HCT116 (cell line): ENCODE data around the gene MUC5B. TPM values are rescaled to one million over a fixed set of nuclear protein-coding genes. Genes with fewer than 3 reads are reported as not detected.

Experiments used
- ATAC-seq: fragments of 200-7000 bp; cut with Tn5 transposase; 2 replicates; pipeline ENCODE4 v1.9.1; 2020; ENCODE audit warnings: mild to moderate bottlenecking, moderate library complexity
- BruUV-seq: library from RNA; stranded (reverse); fragments of 400-500 nt; replicated peaks from 2 replicates; lab custom pipeline; 2021; lab: Mats Ljungman, UMichigan
- CTCF ChIA-PET: fragments of 300-600 bp; sonication (Branson Sonifier 250); formaldehyde crosslinking; loops from one replicate; lab custom pipeline; 2021; ENCODE audit warnings: antibody characterized with exemption; lab: Charles Lee
- POLR2A ChIA-PET: fragments of 300-600, 350-600 bp; sonication (Branson Sonifier 250); formaldehyde crosslinking; loops from one replicate; lab custom pipeline; 2021; ENCODE audit warnings: antibody characterized with exemption; lab: Charles Lee
- RAD21 ChIA-PET, 2 experiments: fragments of 300-600 bp; sonication (Branson Sonifier 250); formaldehyde crosslinking; loops; one replicate each; lab custom pipeline; 2023; ENCODE audit warnings: low total read pairs in 2 of 2; ENCODE audit not compliant: uncharacterized antibody in 2 of 2, unreplicated experiment in 2 of 2, low non-redundant PET in 1 of 2; lab: Charles Lee
- DNase-seq: peaks from one replicate; pipeline ENCODE4 v3.0.0-alpha.2; 2010; ENCODE audit warnings: low read depth, low spot score
- H2AFZ ChIP-seq: fragments of 200-600 bp; shearing (Covaris generic), sonication (generic); 2 replicates; pipeline ENCODE4 v1.6.1; 2017; ENCODE audit warnings: low read depth, mixed run types, mixed read lengths, antibody characterized with exemption, low read length; ENCODE audit not compliant: poor library complexity, severe bottlenecking
- H3K27ac ChIP-seq: 2 replicates; pipeline ENCODE4 v1.5.1; 2012; ENCODE audit warnings: low read depth, low read length
- H3K27me3 ChIP-seq: fragments of 200-600 bp; sonication (generic); 2 replicates; pipeline ENCODE4 v1.6.1; 2016; ENCODE audit warnings: mixed run types, low read length, mixed read lengths; ENCODE audit not compliant: insufficient read depth
- H3K36me3 ChIP-seq, 2 experiments: fragments of 200-500 bp in 1 of 2; fragments of 200-600 bp in 1 of 2; sonication (Bioruptor generic) in 1 of 2; sonication (generic) in 1 of 2; 2 replicates each; pipeline versions ENCODE4 v1.5.1 to v1.6.1; 2014 to 2016; ENCODE audit warnings: low read length in 2 of 2, inconsistent platforms in 1 of 2, mixed read lengths in 1 of 2, mixed run types in 1 of 2; ENCODE audit not compliant: insufficient read depth in 2 of 2, control insufficient read depth in 1 of 2
- H3K4me1 ChIP-seq, 2 experiments: fragments of 200-600 bp in 1 of 2; sonication (generic) in 1 of 2; 2 replicates each; pipeline versions ENCODE4 v1.5.1 to v1.6.1; 2012 to 2017; ENCODE audit warnings: low read length in 2 of 2, inconsistent platforms in 1 of 2, mild to moderate bottlenecking in 1 of 2, mixed read lengths in 1 of 2, mixed run types in 1 of 2, moderate library complexity in 1 of 2; ENCODE audit not compliant: insufficient read depth in 2 of 2, control insufficient read depth in 1 of 2
- H3K4me2 ChIP-seq: fragments of 200-600 bp; sonication (generic); 2 replicates; pipeline ENCODE4 v1.6.1; 2017; ENCODE audit warnings: mixed run types, low read length, mixed read lengths
- H3K4me3 ChIP-seq, 2 experiments: fragments of 200-600 bp in 1 of 2; sonication (generic) in 1 of 2; replicated peaks in 1 of 2; 2 replicates each; pipeline ENCODE4 v1.5.1; 2011 to 2016; ENCODE audit warnings: low read length in 2 of 2, control low read depth in 1 of 2, low read depth in 1 of 2, mild to moderate bottlenecking in 1 of 2, mixed read lengths in 1 of 2, mixed run types in 1 of 2
- H3K79me2 ChIP-seq: fragments of 200-600 bp; sonication (generic); 2 replicates; pipeline ENCODE4 v1.6.1; 2017; ENCODE audit warnings: mild to moderate bottlenecking, mixed run types, low read length, moderate library complexity, mixed read lengths; ENCODE audit not compliant: insufficient read depth
- H3K9ac ChIP-seq: fragments of 200-600 bp; sonication (generic); 2 replicates; pipeline ENCODE4 v1.6.1; 2016; ENCODE audit warnings: low read length, mixed read lengths
- H3K9me2 ChIP-seq: fragments of 200-600 bp; sonication (generic), shearing (Covaris generic); 2 replicates; pipeline ENCODE4 v1.6.1; 2017; ENCODE audit warnings: mixed run types, mild to moderate bottlenecking, moderate library complexity; ENCODE audit not compliant: insufficient read depth
- H3K9me3 ChIP-seq, 2 experiments: fragments of 200-500 bp in 1 of 2; fragments of 200-600 bp in 1 of 2; sonication (Bioruptor generic) in 1 of 2; sonication (generic) in 1 of 2; 2 replicates each; pipeline ENCODE4 v1.6.1; 2014 to 2017; ENCODE audit warnings: low read length in 2 of 2, mixed read lengths in 2 of 2, inconsistent platforms in 1 of 2, low read depth in 1 of 2, mild to moderate bottlenecking in 1 of 2, mixed run types in 1 of 2, moderate library complexity in 1 of 2; ENCODE audit not compliant: control insufficient read depth in 1 of 2, insufficient read depth in 1 of 2
- H4K20me1 ChIP-seq: fragments of 200-600 bp; sonication (generic), shearing (Covaris generic); 2 replicates; pipeline ENCODE4 v1.6.1; 2017; ENCODE audit warnings: mixed run types, mild to moderate bottlenecking, moderate library complexity; ENCODE audit not compliant: insufficient read depth
- CEBPB ChIP-seq: IDR thresholded peaks from 2 replicates; pipeline ENCODE4 v1.6.1; 2012; ENCODE audit warnings: low read depth
- CTCF ChIP-seq, 3 experiments: fragments of 200-600 bp in 1 of 3; sonication (generic) in 1 of 3; IDR thresholded peaks in 2 of 3; conservative IDR thresholded peaks in 1 of 3; 2 replicates each; pipeline ENCODE4 v1.5.1; 2012 to 2017; ENCODE audit warnings: low read depth in 2 of 3, low read length in 2 of 3, antibody characterized with exemption in 1 of 3, borderline replicate concordance in 1 of 3, control low read depth in 1 of 3, mild to moderate bottlenecking in 1 of 3, mixed read lengths in 1 of 3, mixed run types in 1 of 3, moderate library complexity in 1 of 3; ENCODE audit not compliant: insufficient read depth in 1 of 3
- EGR1 ChIP-seq: IDR thresholded peaks from 2 replicates; pipeline ENCODE4 v1.6.1; 2012; ENCODE audit warnings: low read depth
- JUND ChIP-seq: IDR thresholded peaks from 2 replicates; pipeline ENCODE4 v1.6.1; 2012
- MAX ChIP-seq: IDR thresholded peaks from 2 replicates; pipeline ENCODE4 v1.6.1; 2012
- RAD21 ChIP-seq: IDR thresholded peaks from 2 replicates; pipeline ENCODE4 v1.6.1; 2012; ENCODE audit warnings: low read depth, mild to moderate bottlenecking
- REST ChIP-seq: IDR thresholded peaks from 2 replicates; pipeline ENCODE4 v1.6.1; 2012; ENCODE audit warnings: low read depth
- SP1 ChIP-seq: IDR thresholded peaks from 2 replicates; pipeline ENCODE4 v1.6.1; 2012; ENCODE audit warnings: low read depth
- intact Hi-C: fragments of 100-400 bp; cut with micrococcal nuclease; formaldehyde crosslinking; loops from 2 replicates; pipeline ENCODE4 v1.10.0; 2022
- total RNA-seq: library from RNA; stranded (reverse); gene quantifications from one replicate; pipeline ENCODE4 v1.2.1, GENCODE V29; 2021; ENCODE audit not compliant: unreplicated experiment

MUC5B gene
- total RNA-seq, 1 experiment from 2014 or later = 1.5 TPM

- Histone ChIP-seq H3K27me3 (no peaks in the 10 kb centered on the region), H3K9me2 (no peaks in the 10 kb centered on the region), H3K36me3 (0 out of 4 replicates have a peak, but pooled peaks cover 0 to 2% of the 10 kb centered on the region in 2 experiments), H3K27ac (no peak overlapping the region), H3K4me2 (no peak overlapping the region), H4K20me1 (no peaks in the 10 kb centered on the region), H3K79me2 (peaks cover 53% of the 10 kb centered on the region), H3K9me3 (no peaks in the 10 kb centered on the region), H3K4me1 (peaks cover 2 to 7% of the 10 kb centered on the region in 2 experiments; a peak in 3 of 4 replicates), H3K4me3 (no peak overlapping the region), H2AFZ (no peak overlapping the region), H3K9ac (no peak overlapping the region)
- BruUV-seq = no TSS peak
- ChIA-PET POLR2A (no interaction called here), CTCF (no interaction called here), RAD21 (no interaction called here)
- no peak for TF ChIP-seq CEBPB
- no peak for TF ChIP-seq JUND
- TF ChIP-seq EGR1 = no peak
- no peak for TF ChIP-seq SP1
- TF ChIP-seq MAX = no peak
- no peak for TF ChIP-seq REST
- peak in 2 of 3 experiments; percentile 51 to 58; a peak in 4 of 6 replicates for TF ChIP-seq CTCF (IDR thresholded peaks at IDR 0.05 in 2 of 3, conservative IDR thresholded peaks at IDR 0.05 in 1 of 3; ENCODE audit: borderline replicate concordance in 1 of 3, insufficient read depth in 1 of 3, low read depth in 2 of 3, low read length in 2 of 3)
- no peak for TF ChIP-seq RAD21
- ATAC-seq (peak; percentile 84), DNase-seq (no peak)
- intact Hi-C loops = no loop called here
Observed at GRCh38 chr11:1303126-1303821, 80.4 kb downstream of the MUC5B start.
